Heart left ventricle (tissue), 13 donors: ENCODE data around the gene EFR3B.

ENCODE experiments used
- CTCF ChIP-seq, 12 donors: fragments of 200-600 bp; sonication (generic) in 4 of 12; IDR thresholded peaks; one replicate each; pipeline versions ENCODE4 v1.5.0 to v1.8.0; 2018 to 2022; ENCODE audit warnings: antibody characterized with exemption in 12 of 12, mild to moderate bottlenecking in 5 of 12
- POLR2A ChIP-seq, 2 donors: fragments of 450-650 bp; IDR thresholded peaks; one replicate each; pipeline ENCODE4 v1.6.1; 2017; ENCODE audit warnings: antibody characterized with exemption in 2 of 2, mild to moderate bottlenecking in 2 of 2, moderate library complexity in 2 of 2
- donor health status: ischemic (EF 13 %, LVEDD 7.1; RV severe dilation, severe dysfunction).
- donor health status: DM: no; HTN: yes; CAD: no.
- donor health status: DM: no; HTN: no; CAD: no.
- donor health status: ischemic (EF 25% LVEDD 6.9; RV normal size, moderate dysfunction).
- donor health status: ischemic (EF 25% LVEDD 5.7; RV mildly dilated, moderate dysfunction).
- donor health status: ischemic (EF 35%, LVEDD 5.7; RV mildly dilated, moderate dysfunction).
- donor health status: nonischemic (EF 11% LVEDD 7.7; RV severe dilation, severe dysfunction).
- donor health status: DM: yes; HTN: yes; CAD: no.
- donor health status: PGD.
- donor health status: ischemic (EF 29% LVEDD 5.4; RV normal size, mild dysfunction).
- donor health status: nonischemic (EF 23%, LVEDD 6.1; RV moderate dilation, normal function).

DNA sequence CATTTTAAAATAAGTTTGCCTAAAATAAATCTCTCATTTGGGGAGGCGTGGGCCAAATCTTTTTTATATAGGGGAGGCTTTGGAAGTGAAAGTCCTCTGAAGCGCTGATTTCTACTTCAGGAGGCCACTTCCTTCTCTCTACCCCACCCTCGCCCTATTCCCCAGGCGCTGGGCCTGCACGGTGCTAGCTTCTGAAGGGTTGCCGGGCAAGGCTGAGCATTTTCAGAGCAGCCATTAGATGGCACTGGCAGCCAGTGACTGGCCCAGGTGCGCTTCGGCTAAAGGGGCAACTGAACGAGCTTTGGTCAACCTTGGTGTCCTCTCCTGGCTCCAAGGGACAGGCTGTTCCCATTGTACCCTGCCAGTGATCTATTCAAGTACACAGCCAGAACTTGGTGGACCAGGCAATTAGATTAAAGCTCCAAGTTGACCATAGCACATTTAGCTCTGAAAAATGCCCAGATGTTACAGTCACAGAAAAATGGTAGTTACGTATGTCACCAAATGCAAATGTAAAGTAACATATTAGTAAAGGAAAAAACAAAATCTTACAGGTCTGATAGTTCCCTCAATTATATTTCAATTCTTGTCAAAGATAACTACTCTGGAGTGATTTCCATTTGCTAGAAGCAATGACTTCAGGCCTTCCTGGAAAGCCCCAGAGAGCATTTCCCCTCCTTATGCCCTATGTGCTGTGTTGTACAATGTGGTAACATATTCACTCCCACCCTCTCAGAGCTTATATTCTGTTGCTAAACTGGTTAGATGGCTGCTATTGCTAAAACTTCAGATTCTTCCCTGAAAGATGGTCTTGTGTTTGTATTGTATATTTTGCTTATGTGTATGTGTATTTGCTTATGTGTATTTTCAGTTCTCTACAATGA lies 124.4 kb downstream of the EFR3B start:
- TF ChIP-seq CTCF (IDR thresholded peaks at IDR 0.05), result peak in 6 of 12 donors; percentile 11 to 29 (median 18)
- TF ChIP-seq POLR2A (IDR thresholded peaks at IDR 0.05), result no peak
